Astrocyte (in vitro differentiated cells and primary cell): ENCODE data around the gene OR2L2. TPM values are rescaled to one million over a fixed set of nuclear protein-coding genes. Genes with fewer than 3 reads are reported as not detected.

ENCODE experiments used
- DNase-seq: peaks from one replicate; pipeline ENCODE4 v3.0.0-alpha.2; 2010; ENCODE audit warnings: low read depth
- FAIRE-seq: peaks from 2 replicates; lab custom pipeline; 2011; peaks lifted over from hg19 to GRCh38; lab: Jason Lieb, UNC
- H2AFZ ChIP-seq: 2 replicates; pipeline ENCODE4 v1.6.0; 2012; ENCODE audit warnings: low read depth, low read length, inconsistent platforms
- H3K27ac ChIP-seq: 2 replicates; pipeline ENCODE4 v1.5.1; 2011; ENCODE audit warnings: low read depth, low read length, inconsistent platforms
- H3K27me3 ChIP-seq: 2 replicates; pipeline ENCODE4 v1.6.0; 2011; ENCODE audit warnings: low read length, inconsistent platforms; ENCODE audit not compliant: insufficient read depth
- H3K36me3 ChIP-seq: 2 replicates; pipeline ENCODE4 v1.5.1; 2011; ENCODE audit warnings: low read length, inconsistent platforms; ENCODE audit not compliant: insufficient read depth
- H3K4me1 ChIP-seq: 2 replicates; pipeline ENCODE4 v1.5.1; 2011; ENCODE audit warnings: low read length, inconsistent platforms; ENCODE audit not compliant: insufficient read depth
- H3K4me2 ChIP-seq: 2 replicates; pipeline ENCODE4 v1.6.0; 2012; ENCODE audit warnings: low read length, inconsistent platforms
- H3K4me3 ChIP-seq: 2 replicates; pipeline ENCODE4 v1.5.1; 2011; ENCODE audit warnings: low read depth, mild to moderate bottlenecking, low read length, inconsistent platforms; ENCODE audit not compliant: insufficient read depth
- H3K79me2 ChIP-seq: 2 replicates; pipeline ENCODE4 v1.6.0; 2012; ENCODE audit warnings: mild to moderate bottlenecking, low read length, inconsistent platforms; ENCODE audit not compliant: insufficient read depth
- H3K9ac ChIP-seq: 2 replicates; pipeline ENCODE4 v1.6.0; 2012; ENCODE audit warnings: mild to moderate bottlenecking, low read length, inconsistent platforms
- H3K9me3 ChIP-seq: 2 replicates; pipeline ENCODE4 v1.5.1; 2012; ENCODE audit warnings: low read depth, mild to moderate bottlenecking, low read length, inconsistent platforms; ENCODE audit not compliant: insufficient read depth
- H4K20me1 ChIP-seq: 2 replicates; pipeline ENCODE4 v1.6.0; 2012; ENCODE audit warnings: low read length, inconsistent platforms; ENCODE audit not compliant: insufficient read depth
- H3K27ac Mint-ChIP-seq: one replicate; pipeline ENCODE4 v1.8.0; 2021; ENCODE audit warnings: mild to moderate bottlenecking, mixed read lengths; ENCODE audit not compliant: unreplicated experiment
- H3K27me3 Mint-ChIP-seq: one replicate; pipeline ENCODE4 v1.8.0; 2021; ENCODE audit warnings: low read depth, mixed read lengths; ENCODE audit not compliant: unreplicated experiment
- H3K36me3 Mint-ChIP-seq: one replicate; pipeline ENCODE4 v1.8.0; 2021; ENCODE audit warnings: low read depth, mixed read lengths; ENCODE audit not compliant: unreplicated experiment
- H3K4me1 Mint-ChIP-seq: one replicate; pipeline ENCODE4 v1.8.0; 2021; ENCODE audit warnings: low read depth, mixed read lengths; ENCODE audit not compliant: unreplicated experiment
- H3K4me3 Mint-ChIP-seq: one replicate; pipeline ENCODE4 v1.8.0; 2021; ENCODE audit warnings: mild to moderate bottlenecking, moderate library complexity, mixed read lengths; ENCODE audit not compliant: unreplicated experiment
- H3K9me3 Mint-ChIP-seq: one replicate; pipeline ENCODE4 v1.8.0; 2021; ENCODE audit warnings: mild to moderate bottlenecking, mixed read lengths; ENCODE audit not compliant: unreplicated experiment
- CTCF ChIP-seq: IDR thresholded peaks from 2 replicates; pipeline ENCODE4 v1.5.1; 2011; ENCODE audit warnings: low read depth, mild to moderate bottlenecking, inconsistent platforms, low read length, moderate library complexity; ENCODE audit not compliant: insufficient read depth
- EZH2 ChIP-seq: IDR thresholded peaks from 2 replicates; pipeline ENCODE4 v1.6.1; 2012; ENCODE audit warnings: mild to moderate bottlenecking, low read length, inconsistent platforms; ENCODE audit not compliant: insufficient read depth
- total RNA-seq: library from RNA; stranded (reverse); gene quantifications from 2 replicates; pipeline ENCODE4 v1.2.1, GENCODE V29; 2021

OR2L2 gene
- total RNA-seq, 1 donor from 2014 or later, result not detected

- FAIRE-seq, result no peak
- no peaks in the 10 kb centered on the region for H3K79me2 ChIP-seq
Observed at GRCh38 chr1:248054671-248055070, 24.8 kb downstream of the OR2L2 start.

GRCh38 chr1:248055261-248055660 lies 25.4 kb downstream of the OR2L2 start:
- Histone ChIP-seq H2AFZ (no peak overlapping the region), H3K9me3 (peaks cover 7% of the 10 kb centered on the region), H3K4me2 (no peak overlapping the region), H3K27me3 (no peaks in the 10 kb centered on the region), H3K27ac (no peak overlapping the region), H3K79me2 (no peaks in the 10 kb centered on the region), H3K9ac (no peak overlapping the region), H3K36me3 (no peaks in the 10 kb centered on the region), H3K4me1 (no peaks in the 10 kb centered on the region), H4K20me1 (no peaks in the 10 kb centered on the region), H3K4me3 (no peak overlapping the region)
- Mint-ChIP-seq H3K9me3 (peaks cover 4% of the 10 kb centered on the region), H3K27ac (no peak overlapping the region), H3K4me1 (no peaks in the 10 kb centered on the region), H3K36me3 (no peaks in the 10 kb centered on the region), H3K4me3 (no peak overlapping the region), H3K27me3 (no peaks in the 10 kb centered on the region)
- DNase-seq, result no peak
- no peak for FAIRE-seq
- no peak for TF ChIP-seq EZH2

More at GRCh38 chr1:248054671-248055070, 24.8 kb downstream of the OR2L2 start:
- Mint-ChIP-seq H3K36me3 (no peaks in the 10 kb centered on the region), H3K4me3 (no peak overlapping the region), H3K4me1 (no peaks in the 10 kb centered on the region), H3K9me3 (peaks cover 4% of the 10 kb centered on the region), H3K27ac (no peak overlapping the region), H3K27me3 (no peaks in the 10 kb centered on the region)
- Histone ChIP-seq H3K36me3 (no peaks in the 10 kb centered on the region), H3K27ac (no peak overlapping the region), H4K20me1 (no peaks in the 10 kb centered on the region), H3K4me1 (no peaks in the 10 kb centered on the region), H2AFZ (no peak overlapping the region), H3K9ac (no peak overlapping the region), H3K9me3 (peaks cover 5% of the 10 kb centered on the region), H3K4me2 (no peak overlapping the region), H3K4me3 (no peak overlapping the region), H3K27me3 (no peaks in the 10 kb centered on the region)
- DNase-seq, result no peak
- no peak for TF ChIP-seq CTCF

GRCh38 chr1:248065071-248065470 lies 35.2 kb downstream of the OR2L2 start:
- Mint-ChIP-seq H3K27me3 (no peaks in the 10 kb centered on the region), H3K4me3 (no peak overlapping the region), H3K9me3 (peaks cover 2% of the 10 kb centered on the region), H3K27ac (no peak overlapping the region), H3K36me3 (no peaks in the 10 kb centered on the region), H3K4me1 (no peaks in the 10 kb centered on the region)
- FAIRE-seq (no peak), DNase-seq (no peak)
- Histone ChIP-seq H3K9ac (no peak overlapping the region), H3K79me2 (no peaks in the 10 kb centered on the region), H3K27me3 (no peaks in the 10 kb centered on the region), H2AFZ (no peak overlapping the region), H3K4me1 (no peaks in the 10 kb centered on the region), H3K9me3 (peaks cover 3% of the 10 kb centered on the region), H3K4me2 (no peak overlapping the region), H3K4me3 (no peak overlapping the region), H4K20me1 (no peaks in the 10 kb centered on the region), H3K36me3 (no peaks in the 10 kb centered on the region), H3K27ac (no peak overlapping the region)
- TF ChIP-seq EZH2 (no peak), CTCF (no peak)
